Measurements from ENCODE around the gene PAK1.
"Not testable (repeated sequence)": the region's sequence is repeated elsewhere in the genome, so short reads cannot be mapped to it uniquely, and the experiment has no call there.

Gene PAK1

GRCh38 chr11:77401486-77402217 lies 72.2 kb downstream of the PAK1 start:
- peak in 1 of 2 experiments; percentile 30 for DNase-seq

- no peak for DNase-seq
Measured at GRCh38 chr11:77400775-77401449, 73.0 kb downstream of the PAK1 start.

- no peak for DNase-seq
Measured at GRCh38 chr11:77400271-77400670, 73.6 kb downstream of the PAK1 start.

GRCh38 chr11:77397631-77398030 lies 76.3 kb downstream of the PAK1 start:
- no peak for DNase-seq

- no peak for DNase-seq
Measured at GRCh38 chr11:77396911-77397310, 77.0 kb downstream of the PAK1 start.

- no peak for DNase-seq
Measured at GRCh38 chr11:77396305-77396704, 77.6 kb downstream of the PAK1 start.

GRCh38 chr11:77395460-77396173 lies 78.3 kb downstream of the PAK1 start:
- no peak for DNase-seq

GRCh38 chr11:77392842-77393241 lies 81.1 kb downstream of the PAK1 start:
- DNase-seq, result no peak

GRCh38 chr11:77387701-77388100 lies 86.2 kb downstream of the PAK1 start:
- no peak for DNase-seq

- no peak for DNase-seq
Measured at GRCh38 chr11:77386178-77386577, 87.7 kb downstream of the PAK1 start.

- not testable (repeated sequence) for DNase-seq
Measured at GRCh38 chr11:77385255-77385771, 88.6 kb downstream of the PAK1 start.

GRCh38 chr11:77384571-77384970 lies 89.3 kb downstream of the PAK1 start:
- no peak for DNase-seq

GRCh38 chr11:77383349-77383748 lies 90.5 kb downstream of the PAK1 start:
- not testable (repeated sequence) for DNase-seq

GRCh38 chr11:77381729-77382665 lies 91.9 kb downstream of the PAK1 start:
- no peak for DNase-seq

GRCh38 chr11:77379934-77380333 lies 94.0 kb downstream of the PAK1 start:
- DNase-seq, result no peak

- DNase-seq, result no peak
Measured at GRCh38 chr11:77379253-77379652, 94.6 kb downstream of the PAK1 start.

GRCh38 chr11:77377734-77378133 lies 96.2 kb downstream of the PAK1 start:
- no peak for DNase-seq

- no peak for DNase-seq
Measured at GRCh38 chr11:77375107-77375506, 98.8 kb downstream of the PAK1 start.

- no peak for DNase-seq
Measured at GRCh38 chr11:77374611-77375031, 99.3 kb downstream of the PAK1 start.

GRCh38 chr11:77374108-77374507 lies 99.8 kb downstream of the PAK1 start:
- no peak for DNase-seq

GRCh38 chr11:77372726-77373125 lies 101.2 kb downstream of the PAK1 start:
- DNase-seq, result no peak

GRCh38 chr11:77371646-77372045 lies 102.2 kb downstream of the PAK1 start:
- DNase-seq, result no peak
